ENCODE data around the gene MAPK8IP3.

Gene MAPK8IP3

GRCh38 chr16:1775006-1775845, 69.2 kb downstream of the MAPK8IP3 start:
- no peak for DNase-seq (ENCODE audit: low read depth)

GRCh38 chr16:1775846-1776671, 70.1 kb downstream of the MAPK8IP3 start:
- no peak for DNase-seq (ENCODE audit: low read depth)

- no peak for DNase-seq (ENCODE audit: low read depth)
Measured at GRCh38 chr16:1776672-1776955, 70.6 kb downstream of the MAPK8IP3 start.

GRCh38 chr16:1776991-1777374, 71.0 kb downstream of the MAPK8IP3 start:
- DNase-seq (ENCODE audit: low read depth) = no peak

- no peak for DNase-seq (ENCODE audit: low read depth)
Measured at GRCh38 chr16:1777375-1778199, 71.6 kb downstream of the MAPK8IP3 start.

GRCh38 chr16:1778200-1779179, 72.5 kb downstream of the MAPK8IP3 start:
- no peak for DNase-seq (ENCODE audit: low read depth)

GRCh38 chr16:1779234-1779701, 73.3 kb downstream of the MAPK8IP3 start:
- DNase-seq (ENCODE audit: low read depth) = no peak

GRCh38 chr16:1779741-1780676, 74.0 kb downstream of the MAPK8IP3 start:
- DNase-seq (ENCODE audit: low read depth) = no peak

- no peak for DNase-seq (ENCODE audit: low read depth)
Measured at GRCh38 chr16:1780677-1781072, 74.7 kb downstream of the MAPK8IP3 start.

GRCh38 chr16:1781254-1781653, 75.3 kb downstream of the MAPK8IP3 start:
- DNase-seq (ENCODE audit: low read depth) = no peak

- no peak for DNase-seq (ENCODE audit: low read depth)
Measured at GRCh38 chr16:1781758-1782407, 75.9 kb downstream of the MAPK8IP3 start.

- DNase-seq (ENCODE audit: low read depth) = peak; percentile 98
Measured at GRCh38 chr16:1782408-1783264, 76.6 kb downstream of the MAPK8IP3 start, which contains the start of the genes NUBP2 and SPSB3. NUBP2 (plus strand) TSS chr16:1782960; CDS start chr16:1783021, 61 bp downstream. SPSB3 (minus strand) TSS chr16:1782571; CDS start chr16:1781483, 1,088 bp downstream.

GRCh38 chr16:1784977-1785845, 79.2 kb downstream of the MAPK8IP3 start:
- no peak for DNase-seq (ENCODE audit: low read depth)

GRCh38 chr16:1785846-1786170, 79.8 kb downstream of the MAPK8IP3 start:
- no peak for DNase-seq (ENCODE audit: low read depth)

- no peak for DNase-seq (ENCODE audit: low read depth)
Measured at GRCh38 chr16:1786242-1787055, 80.5 kb downstream of the MAPK8IP3 start.

GRCh38 chr16:1787056-1787321, 81.0 kb downstream of the MAPK8IP3 start:
- DNase-seq (ENCODE audit: low read depth) = no peak
